HuH-7 (cell line): Measurements from ENCODE around the gene MYH9.

Experiments
- DNase-seq: peaks from one replicate; pipeline ENCODE4 v3.0.0; 2011; ENCODE audit warnings: low spot score

MYH9 gene

DNA sequence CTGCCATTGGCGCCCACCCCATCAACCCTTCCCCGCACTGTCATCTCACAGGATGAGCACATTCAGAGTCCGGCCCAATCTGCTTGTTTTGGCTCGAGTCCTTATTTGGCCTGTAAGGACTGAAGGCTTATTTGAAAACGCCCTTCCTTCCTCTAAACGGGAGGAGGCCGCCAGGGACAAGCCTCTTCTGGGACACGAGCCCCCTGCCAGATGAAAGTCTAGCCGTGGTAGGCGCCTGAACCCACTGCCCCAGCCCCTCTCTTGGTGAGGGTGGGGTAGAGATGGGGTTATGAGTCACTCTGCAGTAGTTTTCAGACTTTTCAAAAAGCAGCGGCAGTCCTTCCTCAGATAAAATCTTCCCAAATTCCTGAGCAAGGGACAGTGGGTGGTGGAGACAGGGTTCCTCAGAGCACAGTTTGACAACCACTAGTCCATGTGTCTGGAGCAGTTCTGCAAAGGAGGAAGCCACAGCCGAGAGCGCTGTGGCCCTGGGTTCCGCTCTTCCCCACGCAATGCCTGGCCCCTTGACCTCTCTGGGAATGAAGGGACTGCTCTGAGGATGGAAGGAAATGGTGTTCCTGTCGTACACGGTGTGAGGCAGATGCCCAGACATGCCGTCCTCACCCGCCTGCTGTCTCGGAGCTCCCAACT is 57.0 kb downstream of the MYH9 start:
- no peak for DNase-seq

DNA sequence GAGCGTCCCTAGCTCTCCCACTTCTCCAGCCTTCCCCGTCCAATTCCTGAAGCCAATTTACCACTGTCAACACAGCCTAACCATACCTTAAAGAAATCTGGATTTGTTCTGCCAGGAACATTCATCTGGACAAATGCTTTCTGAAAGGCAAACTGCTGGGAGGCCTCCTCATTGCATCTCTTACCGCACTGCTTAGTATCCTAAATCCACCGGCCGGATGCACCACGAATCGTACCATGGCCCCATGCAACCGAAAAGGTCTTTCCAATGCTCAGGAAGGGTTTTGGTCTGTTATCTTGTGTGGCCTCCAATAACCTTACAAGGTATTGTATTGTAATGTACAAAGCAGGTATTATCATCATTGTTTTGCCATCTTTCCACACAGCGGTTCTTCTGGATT is 57.6 kb downstream of the MYH9 start:
- no peak for DNase-seq

DNA sequence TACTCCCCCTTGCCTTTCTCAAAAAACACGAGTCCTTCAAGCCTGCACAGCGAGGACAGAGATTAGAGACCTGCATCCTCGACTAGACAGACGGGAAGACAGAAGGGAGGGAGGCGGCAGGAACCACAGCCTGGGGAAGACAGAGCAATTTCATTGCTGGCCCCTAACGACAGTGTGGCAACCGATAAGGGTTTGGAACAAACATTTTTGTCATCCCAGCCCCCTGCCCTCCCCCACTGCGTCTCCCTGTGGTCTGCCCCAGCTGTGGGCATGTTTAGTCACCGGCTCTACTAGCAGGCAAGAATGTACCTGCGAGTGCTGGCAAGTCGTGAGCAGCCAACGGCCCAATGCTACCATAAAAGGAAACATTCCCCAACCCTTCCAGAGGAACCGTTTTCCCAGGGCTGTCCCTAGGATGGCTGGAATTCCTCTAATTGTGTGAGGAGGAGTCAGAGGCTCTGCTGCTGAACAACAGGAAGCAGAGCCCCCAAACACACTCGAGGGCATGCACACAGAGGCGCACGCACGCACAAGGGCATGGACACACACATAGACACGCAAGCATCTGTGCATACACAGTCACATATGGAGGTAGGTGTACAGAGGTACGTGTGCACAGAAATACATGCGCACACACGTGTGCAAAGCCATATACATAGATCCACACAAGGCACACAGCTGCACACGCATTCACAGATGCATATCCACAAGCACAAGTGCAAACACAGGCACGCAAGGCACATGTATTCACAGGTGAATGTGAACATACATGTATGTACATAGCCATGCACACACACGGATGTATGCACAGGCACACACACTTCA is 58.3 kb downstream of the MYH9 start:
- no peak for DNase-seq

DNA sequence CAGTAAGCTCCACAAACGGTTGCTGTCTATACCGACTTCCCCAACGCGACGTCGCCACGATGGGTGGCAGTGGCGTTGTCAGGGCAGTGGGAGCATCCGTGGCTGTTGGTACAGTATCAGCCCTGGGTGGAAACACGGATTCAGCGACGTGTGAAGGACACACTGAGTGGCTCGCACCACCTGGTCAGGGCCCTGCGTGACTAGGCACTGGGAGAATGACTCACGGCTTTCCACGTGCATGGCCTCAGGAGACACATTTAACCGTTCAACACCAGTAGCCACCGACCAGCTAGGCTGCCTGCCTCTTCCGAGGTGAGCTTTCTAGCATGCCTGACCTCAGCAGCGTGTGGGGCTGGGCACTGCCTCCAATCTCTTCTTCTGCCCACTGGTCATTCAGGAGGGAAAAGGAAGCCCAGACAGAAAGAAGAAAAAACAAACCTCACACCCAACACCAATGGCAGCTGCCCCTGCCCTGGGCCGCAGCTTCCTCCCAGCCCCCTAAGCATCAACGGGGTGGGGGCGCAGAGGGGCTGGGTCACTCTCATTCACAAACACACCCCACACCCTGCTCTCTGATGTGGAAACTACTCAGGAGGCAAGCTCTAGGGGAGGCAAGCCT is 59.0 kb downstream of the MYH9 start:
- no peak for DNase-seq

DNA sequence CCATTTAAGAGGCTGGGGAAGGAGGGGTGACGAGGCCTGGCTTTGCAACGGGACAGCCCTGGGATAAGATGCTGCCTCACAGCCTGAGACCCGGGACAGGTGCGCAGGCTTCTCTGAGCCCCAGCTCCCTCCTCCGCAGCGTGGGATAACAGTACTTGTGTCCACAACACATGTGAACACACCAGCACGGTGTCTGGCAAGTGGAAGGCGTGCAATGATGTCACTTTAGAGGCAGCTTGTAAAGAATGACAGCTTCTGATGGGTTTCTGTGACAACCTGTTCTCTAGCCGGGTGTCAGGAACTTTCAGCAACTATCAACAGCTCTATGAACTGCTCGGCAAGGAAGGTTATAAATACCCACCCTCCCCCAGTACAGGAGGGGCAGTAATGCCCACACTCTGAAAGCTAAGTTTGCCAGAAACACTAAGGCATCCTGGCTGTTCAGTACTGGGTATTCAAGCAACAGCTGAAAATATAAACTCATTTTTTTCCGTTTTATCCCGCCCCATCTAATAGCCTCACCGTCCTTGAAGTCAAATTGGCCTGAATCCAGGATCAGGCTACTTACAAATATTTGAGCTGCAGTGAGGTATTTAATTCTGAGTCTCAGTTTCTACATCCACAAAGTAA is 59.7 kb downstream of the MYH9 start:
- DNase-seq: no peak

DNA sequence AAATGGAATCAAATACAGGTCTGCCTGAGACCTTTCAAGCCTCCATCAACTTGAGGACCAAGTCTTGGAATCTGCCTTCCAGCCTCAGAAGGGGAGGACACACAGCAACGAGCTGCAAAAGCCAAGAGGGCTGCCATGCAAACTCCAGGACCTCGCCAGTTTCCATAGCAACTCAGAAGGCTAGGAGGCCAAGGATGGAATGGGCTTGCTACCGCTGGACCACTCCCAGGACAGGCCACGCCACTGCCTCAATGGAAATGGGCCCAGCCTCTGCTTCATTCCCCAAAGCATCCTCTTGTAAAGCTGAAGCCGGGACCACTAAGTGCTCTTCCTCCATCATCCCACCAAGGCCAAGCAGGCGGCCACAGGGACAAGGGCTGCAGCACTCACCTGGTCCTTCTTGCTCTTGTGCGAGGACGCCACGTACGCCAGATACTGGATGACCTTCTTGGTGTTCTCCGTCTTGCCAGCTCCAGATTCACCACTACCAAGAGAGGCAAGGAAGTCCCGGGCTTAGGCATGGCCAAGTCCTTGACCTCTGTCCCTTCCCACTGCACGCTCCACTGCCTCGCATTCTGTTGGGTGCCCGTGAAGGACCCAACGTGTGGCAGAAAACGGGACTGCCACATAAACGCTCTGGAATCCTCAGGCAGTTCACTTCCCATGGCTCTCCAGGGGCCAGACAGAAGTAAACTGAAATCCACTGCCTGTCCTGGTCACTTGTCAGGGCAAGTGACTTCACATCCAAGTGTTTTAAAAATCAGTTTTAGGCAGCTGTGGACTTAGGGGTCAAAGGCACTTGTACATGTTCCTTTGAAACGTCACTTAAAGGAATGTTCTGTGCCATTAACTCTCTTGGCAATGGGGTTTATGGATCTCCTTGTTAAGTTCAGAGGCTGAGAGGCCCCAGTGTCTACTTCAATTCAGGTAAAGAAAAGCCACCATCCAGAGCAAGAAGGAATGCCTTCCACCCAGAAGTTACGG is 61.3 kb downstream of the MYH9 start:
- no peak for DNase-seq

DNA sequence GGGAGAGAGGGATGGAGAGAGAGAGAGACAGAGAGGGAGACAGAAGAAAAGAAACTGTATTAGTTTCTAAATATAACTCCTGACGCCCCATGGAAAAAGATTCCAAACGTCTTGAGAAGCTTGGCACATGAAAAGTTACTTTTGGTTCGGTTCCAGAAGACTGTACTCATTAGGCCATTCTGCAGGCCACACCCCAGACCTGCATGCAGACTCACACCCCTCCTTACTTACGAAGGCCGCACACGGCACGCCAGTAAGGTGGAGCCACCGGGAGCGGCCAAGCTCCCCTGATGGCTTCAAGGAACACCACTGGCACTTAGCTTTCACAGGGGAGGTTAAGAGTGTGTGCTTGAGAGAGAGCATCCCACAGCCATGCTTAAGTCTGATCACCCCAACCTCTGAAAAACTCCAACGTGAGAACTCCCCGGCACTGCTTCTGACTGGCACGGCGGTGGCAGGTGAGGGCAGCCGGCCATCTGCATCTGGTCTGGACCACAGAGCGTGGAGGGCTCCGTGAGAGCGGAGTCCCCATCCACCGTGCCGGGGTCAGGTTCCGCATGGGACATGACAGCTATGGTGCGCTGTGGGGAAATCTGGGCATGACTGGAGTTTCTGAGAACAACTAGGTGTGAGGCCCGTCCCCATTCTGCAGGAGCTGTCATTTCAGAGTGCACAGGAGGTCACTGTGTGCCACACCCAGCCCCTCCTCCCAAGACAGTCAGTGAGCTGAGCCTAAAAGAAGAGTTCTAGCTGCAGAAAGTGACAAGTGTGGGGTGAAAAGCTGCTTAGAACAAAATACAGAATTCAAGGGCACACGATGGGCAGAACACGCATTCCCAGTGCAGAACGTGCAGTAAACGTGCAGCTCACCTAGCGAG is 62.4 kb downstream of the MYH9 start:
- DNase-seq: no peak

DNA sequence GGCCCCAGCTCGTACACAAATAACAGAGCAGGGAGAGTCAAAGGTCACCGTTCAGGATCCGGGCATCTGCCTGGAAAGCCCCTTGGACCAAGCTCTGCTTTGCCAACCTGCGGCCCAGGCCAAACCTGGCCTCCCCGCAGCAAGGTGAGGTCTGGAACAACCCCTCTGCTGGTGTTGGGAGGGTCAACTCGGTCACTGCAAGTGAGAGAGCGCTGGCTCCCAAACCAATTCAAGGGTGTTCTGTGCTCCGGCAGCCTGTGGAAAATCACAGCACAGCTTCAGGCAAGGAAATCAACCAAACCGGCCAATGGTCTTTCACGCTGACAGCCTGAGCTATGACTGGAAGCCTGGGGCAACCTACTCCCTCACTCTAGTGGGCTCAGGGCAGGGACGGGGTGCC is 63.4 kb downstream of the MYH9 start:
- DNase-seq: no peak

DNA sequence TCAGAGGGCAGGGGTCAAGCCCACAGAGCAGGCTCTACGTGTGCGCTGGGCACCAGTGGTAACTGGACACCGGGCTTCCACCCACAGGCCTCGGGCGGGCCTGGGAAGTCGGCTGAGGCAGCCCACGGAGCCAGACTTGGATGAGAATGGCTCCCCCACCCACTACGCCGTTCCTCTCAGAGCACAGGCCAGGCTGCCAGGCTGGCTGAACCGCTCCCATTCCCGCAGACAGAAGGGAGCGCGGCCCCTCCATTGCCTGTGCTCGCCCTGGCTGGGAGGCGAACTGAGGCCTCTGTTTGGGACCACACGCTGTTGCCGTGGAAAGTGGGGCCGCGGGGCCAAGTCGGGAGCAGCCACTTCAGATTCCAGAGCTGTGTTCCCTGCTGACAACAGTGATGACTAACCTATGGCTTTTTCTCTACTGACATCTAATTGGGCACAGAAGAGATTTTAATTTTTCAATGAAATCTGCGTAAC is 63.9 kb downstream of the MYH9 start:
- DNase-seq: no peak

DNA sequence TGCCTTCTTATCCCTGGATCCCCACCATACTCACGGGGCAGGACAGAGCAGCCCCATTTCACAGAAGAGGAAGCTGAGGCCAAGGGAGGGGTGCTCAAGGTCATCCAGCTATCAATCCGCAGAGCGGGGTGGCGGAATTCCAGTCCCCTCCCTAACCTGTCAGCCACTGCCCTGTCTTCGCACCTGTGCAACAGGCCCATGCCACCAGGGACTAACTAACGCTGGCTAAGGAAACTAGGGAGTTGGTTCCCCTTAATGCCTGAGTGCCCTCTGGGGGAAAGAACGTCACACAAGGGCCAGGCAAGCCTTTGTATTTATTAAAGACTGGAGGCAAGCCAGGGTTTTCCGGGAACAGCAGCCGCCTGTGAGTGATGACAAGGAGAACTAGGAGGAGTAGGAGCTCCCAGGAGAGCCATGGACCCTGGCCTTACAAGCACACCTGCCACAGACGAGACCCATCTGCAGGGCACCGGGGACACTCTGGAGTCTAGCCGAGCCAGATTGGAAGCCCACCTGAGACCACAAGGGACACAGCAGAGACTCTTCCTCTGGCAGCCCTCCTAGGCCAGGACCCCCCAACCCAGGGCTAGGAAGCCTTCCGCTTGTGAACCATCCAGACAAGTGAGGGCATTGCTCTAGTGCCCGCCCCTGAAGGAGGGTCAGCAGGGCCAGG is 64.4 kb downstream of the MYH9 start:
- DNase-seq: no peak

DNA sequence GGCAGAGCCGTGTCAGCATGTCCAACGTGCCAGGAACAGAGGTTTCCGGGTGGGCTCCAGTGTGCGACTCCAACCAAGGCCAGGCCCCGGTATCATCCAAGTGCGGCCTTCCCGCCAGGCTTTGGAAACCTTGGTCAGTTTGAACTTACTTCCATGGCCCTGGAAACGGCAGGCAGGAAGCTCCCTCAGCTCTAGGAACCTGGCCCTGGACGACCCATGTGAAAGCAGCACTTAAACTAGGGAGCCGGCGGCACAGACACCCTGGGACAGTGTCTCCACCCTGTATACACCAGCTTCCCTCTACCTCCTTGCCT is 65.2 kb downstream of the MYH9 start:
- no peak for DNase-seq

DNA sequence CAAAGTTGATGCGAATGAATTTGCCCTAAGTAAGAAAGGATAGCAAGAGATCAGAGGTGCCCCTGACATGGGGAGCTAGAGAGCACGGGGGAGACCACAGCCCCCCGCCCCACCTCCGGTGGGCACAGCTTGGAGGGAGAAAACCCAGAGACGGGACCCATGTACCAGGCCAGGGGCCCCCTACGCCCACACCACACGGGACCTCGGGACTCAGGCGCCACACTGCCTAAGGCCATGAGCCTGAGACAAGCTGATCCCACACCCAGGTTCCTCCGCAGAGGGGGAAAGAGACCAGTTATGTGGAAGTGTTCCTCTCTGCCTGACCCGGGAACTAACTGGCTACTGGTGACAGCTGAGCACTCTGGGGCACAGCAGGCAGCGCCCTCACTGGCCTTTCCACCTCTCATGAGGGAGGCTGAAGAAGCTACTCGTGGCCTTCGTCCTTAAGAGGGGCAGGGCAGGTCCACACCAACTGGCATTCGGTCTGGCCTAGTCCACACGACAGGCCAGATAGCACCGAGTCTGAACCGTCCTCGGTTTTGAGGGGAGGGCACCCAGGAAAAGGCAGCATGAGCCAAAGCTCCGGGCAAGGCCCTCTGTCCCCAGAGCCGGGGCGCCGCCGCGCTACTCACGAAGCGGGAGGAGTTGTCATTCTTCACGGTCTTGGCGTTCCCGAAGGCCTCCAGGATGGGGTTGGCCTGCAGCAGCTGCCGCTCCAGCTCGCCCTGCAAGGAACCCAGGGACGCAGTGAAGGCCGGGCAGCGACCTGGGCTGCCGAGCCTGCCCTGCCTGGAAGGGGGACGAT is 65.8 kb downstream of the MYH9 start:
- no peak for DNase-seq

DNA sequence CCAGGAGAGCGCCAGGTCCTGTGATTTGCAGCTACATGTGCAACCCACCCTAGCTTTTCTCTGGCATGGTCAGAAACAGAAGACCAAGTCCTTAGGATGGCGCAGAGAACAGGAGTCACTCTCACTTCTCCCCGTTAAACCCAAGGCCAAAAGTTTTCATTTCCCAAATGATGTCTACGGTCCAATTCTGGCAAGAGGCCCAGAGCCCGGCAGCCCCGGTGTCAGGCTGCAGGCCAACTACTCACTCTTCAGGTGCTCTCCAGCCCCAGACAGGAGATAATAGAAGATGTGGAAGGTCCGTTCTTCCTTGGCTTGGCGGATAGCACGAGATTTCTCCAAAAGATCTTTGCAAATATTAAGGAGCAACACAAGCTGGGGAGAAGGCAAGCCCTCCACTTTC is 67.2 kb downstream of the MYH9 start:
- no peak for DNase-seq

DNA sequence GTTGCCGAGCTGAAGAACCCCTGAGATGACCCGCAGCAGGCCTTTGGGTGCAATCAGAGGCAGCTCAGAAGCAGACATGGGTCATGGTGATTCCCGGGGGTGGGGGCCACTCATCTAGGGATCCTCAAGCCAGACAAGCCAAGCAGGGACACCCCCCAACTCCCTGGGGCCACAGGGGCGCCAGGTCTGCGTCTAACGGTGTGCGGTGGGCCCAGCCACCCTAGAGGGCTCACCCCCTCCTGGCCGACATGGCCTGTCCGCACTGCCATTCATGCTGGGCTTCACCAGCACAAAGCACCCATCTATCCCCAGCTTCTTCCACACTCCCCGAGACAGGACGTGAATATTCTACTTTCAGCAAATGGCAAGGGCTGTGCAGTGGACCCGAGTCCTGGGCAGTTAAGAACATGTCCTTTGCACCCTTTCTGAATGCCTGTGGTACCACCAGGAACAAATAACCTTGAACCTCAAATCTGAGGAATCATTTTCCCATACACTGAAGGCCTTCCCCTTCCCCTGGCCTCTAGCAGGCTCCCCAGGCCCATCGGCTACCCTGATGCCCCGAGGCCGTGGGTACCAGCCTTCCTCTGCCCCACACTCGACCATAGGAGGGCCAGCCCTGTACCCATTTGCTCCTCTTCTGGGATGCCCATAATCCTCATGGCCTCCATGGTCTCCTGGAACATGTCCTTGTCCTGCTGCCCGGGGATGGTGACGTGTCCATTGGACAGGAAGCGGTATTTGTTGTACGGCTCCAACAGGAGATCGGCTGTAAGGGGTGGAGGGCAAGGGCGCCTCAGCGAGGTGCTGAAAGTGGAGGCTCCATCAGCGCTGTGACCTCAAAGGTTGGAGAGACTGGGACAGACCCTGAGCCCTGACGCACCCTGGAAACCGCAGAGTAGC is 67.9 kb downstream of the MYH9 start:
- DNase-seq: no peak

DNA sequence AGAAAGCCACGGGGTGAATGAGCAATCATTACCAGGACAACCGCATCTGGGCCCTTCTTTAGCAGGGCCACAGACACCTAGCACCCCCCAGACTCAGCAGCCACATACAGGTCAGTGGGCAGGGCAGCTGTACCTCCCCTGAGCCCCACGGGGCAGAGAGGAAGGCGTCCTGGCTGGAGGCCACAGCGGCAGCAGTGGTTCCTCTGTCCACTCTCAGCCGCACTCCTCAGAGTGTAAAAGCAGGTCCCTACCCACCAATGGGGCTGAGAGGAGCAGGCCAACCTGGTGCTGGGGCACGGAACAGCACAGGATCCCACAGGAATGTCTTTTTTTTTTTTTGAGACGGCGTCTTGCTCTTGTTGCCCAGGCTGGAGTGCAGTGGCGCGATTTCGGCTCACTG is 69.3 kb downstream of the MYH9 start:
- DNase-seq: no peak

DNA sequence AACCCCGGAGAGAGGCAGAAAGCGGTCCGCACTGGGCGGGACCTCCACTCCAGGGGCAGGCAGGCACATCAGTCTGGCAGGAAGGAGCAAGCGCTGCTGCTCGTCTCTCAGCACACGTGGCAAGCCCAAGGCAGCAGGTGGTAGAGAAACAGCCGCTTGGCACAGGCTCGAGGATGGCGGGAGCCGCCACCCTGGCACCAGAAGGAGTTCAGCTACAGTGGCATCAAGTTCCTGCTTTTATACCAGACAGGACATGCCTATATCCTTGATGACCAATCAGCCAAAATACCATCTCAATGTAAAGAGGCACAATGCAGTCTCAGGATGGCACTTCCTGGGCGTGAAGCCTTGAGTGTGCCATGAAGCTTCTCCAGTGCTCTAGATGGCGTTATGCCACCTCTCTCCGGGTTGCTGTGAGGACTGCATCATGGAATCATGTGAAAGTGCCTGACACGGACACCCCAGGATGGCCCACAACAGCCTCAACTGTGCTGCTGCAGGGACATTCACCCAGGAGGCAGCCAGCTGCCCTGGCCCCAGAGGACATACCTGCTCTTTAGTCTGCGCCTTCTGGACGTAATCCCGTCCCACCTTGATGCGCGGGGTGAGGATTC is 70.0 kb downstream of the MYH9 start:
- DNase-seq: no peak

DNA sequence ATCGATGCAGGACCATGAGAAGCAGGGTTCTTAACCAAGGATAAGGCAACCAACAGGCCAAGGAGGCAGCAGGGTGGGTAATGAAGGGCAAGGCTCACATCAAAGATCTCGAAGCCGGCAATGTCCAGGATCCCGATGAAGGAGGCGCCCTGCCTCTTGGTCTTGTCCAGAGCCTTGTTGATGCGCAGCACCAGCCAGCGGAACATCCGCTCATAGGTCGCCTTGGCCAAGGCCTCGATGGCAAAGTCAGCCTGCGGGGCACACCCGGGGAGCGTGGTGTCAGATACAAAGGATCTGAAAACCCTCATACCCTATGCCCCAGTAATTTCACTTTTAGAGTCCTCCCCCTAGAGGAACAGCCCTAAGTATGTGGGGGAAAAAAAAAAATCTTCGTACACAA is 71.3 kb downstream of the MYH9 start:
- DNase-seq: no peak

DNA sequence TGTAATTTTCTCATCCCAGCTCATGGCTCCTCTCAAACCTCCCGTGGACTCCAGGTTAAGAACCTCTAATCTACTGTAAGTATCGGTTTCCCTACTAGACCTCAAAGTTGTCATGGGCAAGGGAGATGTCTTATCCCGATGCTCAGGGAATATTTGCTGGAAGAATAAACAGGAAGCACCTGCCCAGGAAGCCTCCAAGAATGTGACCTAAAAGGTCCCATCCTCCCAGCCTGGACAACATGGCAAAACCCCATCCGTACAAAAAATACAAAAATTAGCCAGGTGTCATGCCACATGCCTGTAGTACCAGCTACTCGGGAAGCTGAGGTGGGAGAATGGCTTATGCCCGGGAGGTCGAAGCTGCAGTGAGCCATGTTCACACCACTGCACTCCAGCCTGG is 72.4 kb downstream of the MYH9 start:
- no peak for DNase-seq
